Suprapubic skin (tissue), 3 donors: ENCODE measurements around the gene SEC63.
"Not testable (repeated sequence)": the region's sequence is repeated elsewhere in the genome, so short reads cannot be mapped to it uniquely, and the experiment has no call there.

Experiments
- CTCF ChIP-seq, 2 donors: fragments of 200-600 bp in 1 of 2; fragments of 450-650 bp in 1 of 2; sonication (generic) in 1 of 2; IDR thresholded peaks; one replicate each; pipeline ENCODE4 v1.5.1; 2016 to 2019; ENCODE audit warnings: antibody characterized with exemption in 2 of 2, mild to moderate bottlenecking in 1 of 2, moderate library complexity in 1 of 2
- POLR2AphosphoS5 ChIP-seq, 3 donors: sonication (generic); formaldehyde crosslinking; IDR thresholded peaks; one replicate each; pipeline ENCODE4 v1.6.1; 2017; ENCODE audit warnings: antibody characterized with exemption in 3 of 3

- not testable (repeated sequence) for TF ChIP-seq CTCF, POLR2AphosphoS5 (IDR thresholded peaks at IDR 0.05)
These were observed 21.1 kb downstream of the SEC63 start for GRCh38 chr6:107936910-107937292.
